HCT116 (cell line): ENCODE data around the gene CORO2B. TPM values are rescaled to one million over a fixed set of nuclear protein-coding genes. Genes with fewer than 3 reads are reported as not detected.

Experiments used
- ATAC-seq: fragments of 200-7000 bp; cut with Tn5 transposase; 2 replicates; pipeline ENCODE4 v1.9.1; 2020; ENCODE audit warnings: mild to moderate bottlenecking, moderate library complexity
- BruUV-seq: library from RNA; stranded (reverse); fragments of 400-500 nt; replicated peaks from 2 replicates; lab custom pipeline; 2021; lab: Mats Ljungman, UMichigan
- CTCF ChIA-PET: fragments of 300-600 bp; sonication (Branson Sonifier 250); formaldehyde crosslinking; loops from one replicate; lab custom pipeline; 2021; ENCODE audit warnings: antibody characterized with exemption; lab: Charles Lee
- POLR2A ChIA-PET: fragments of 300-600, 350-600 bp; sonication (Branson Sonifier 250); formaldehyde crosslinking; loops from one replicate; lab custom pipeline; 2021; ENCODE audit warnings: antibody characterized with exemption; lab: Charles Lee
- RAD21 ChIA-PET, 2 experiments: fragments of 300-600 bp; sonication (Branson Sonifier 250); formaldehyde crosslinking; loops; one replicate each; lab custom pipeline; 2023; ENCODE audit warnings: low total read pairs in 2 of 2; ENCODE audit not compliant: uncharacterized antibody in 2 of 2, unreplicated experiment in 2 of 2, low non-redundant PET in 1 of 2; lab: Charles Lee
- DNase-seq: peaks from one replicate; pipeline ENCODE4 v3.0.0-alpha.2; 2010; ENCODE audit warnings: low read depth, low spot score
- H2AFZ ChIP-seq: fragments of 200-600 bp; shearing (Covaris generic), sonication (generic); 2 replicates; pipeline ENCODE4 v1.6.1; 2017; ENCODE audit warnings: low read depth, mixed run types, mixed read lengths, antibody characterized with exemption, low read length; ENCODE audit not compliant: poor library complexity, severe bottlenecking
- H3K27ac ChIP-seq: 2 replicates; pipeline ENCODE4 v1.5.1; 2012; ENCODE audit warnings: low read depth, low read length
- H3K27me3 ChIP-seq: fragments of 200-600 bp; sonication (generic); 2 replicates; pipeline ENCODE4 v1.6.1; 2016; ENCODE audit warnings: mixed run types, low read length, mixed read lengths; ENCODE audit not compliant: insufficient read depth
- H3K36me3 ChIP-seq, 2 experiments: fragments of 200-500 bp in 1 of 2; fragments of 200-600 bp in 1 of 2; sonication (Bioruptor generic) in 1 of 2; sonication (generic) in 1 of 2; 2 replicates each; pipeline versions ENCODE4 v1.5.1 to v1.6.1; 2014 to 2016; ENCODE audit warnings: low read length in 2 of 2, inconsistent platforms in 1 of 2, mixed read lengths in 1 of 2, mixed run types in 1 of 2; ENCODE audit not compliant: insufficient read depth in 2 of 2, control insufficient read depth in 1 of 2
- H3K4me1 ChIP-seq, 2 experiments: fragments of 200-600 bp in 1 of 2; sonication (generic) in 1 of 2; 2 replicates each; pipeline versions ENCODE4 v1.5.1 to v1.6.1; 2012 to 2017; ENCODE audit warnings: low read length in 2 of 2, inconsistent platforms in 1 of 2, mild to moderate bottlenecking in 1 of 2, mixed read lengths in 1 of 2, mixed run types in 1 of 2, moderate library complexity in 1 of 2; ENCODE audit not compliant: insufficient read depth in 2 of 2, control insufficient read depth in 1 of 2
- H3K4me2 ChIP-seq: fragments of 200-600 bp; sonication (generic); 2 replicates; pipeline ENCODE4 v1.6.1; 2017; ENCODE audit warnings: mixed run types, low read length, mixed read lengths
- H3K4me3 ChIP-seq, 2 experiments: fragments of 200-600 bp in 1 of 2; sonication (generic) in 1 of 2; replicated peaks in 1 of 2; 2 replicates each; pipeline ENCODE4 v1.5.1; 2011 to 2016; ENCODE audit warnings: low read length in 2 of 2, control low read depth in 1 of 2, low read depth in 1 of 2, mild to moderate bottlenecking in 1 of 2, mixed read lengths in 1 of 2, mixed run types in 1 of 2
- H3K79me2 ChIP-seq: fragments of 200-600 bp; sonication (generic); 2 replicates; pipeline ENCODE4 v1.6.1; 2017; ENCODE audit warnings: mild to moderate bottlenecking, mixed run types, low read length, moderate library complexity, mixed read lengths; ENCODE audit not compliant: insufficient read depth
- H3K9ac ChIP-seq: fragments of 200-600 bp; sonication (generic); 2 replicates; pipeline ENCODE4 v1.6.1; 2016; ENCODE audit warnings: low read length, mixed read lengths
- H3K9me2 ChIP-seq: fragments of 200-600 bp; sonication (generic), shearing (Covaris generic); 2 replicates; pipeline ENCODE4 v1.6.1; 2017; ENCODE audit warnings: mixed run types, mild to moderate bottlenecking, moderate library complexity; ENCODE audit not compliant: insufficient read depth
- H3K9me3 ChIP-seq, 2 experiments: fragments of 200-500 bp in 1 of 2; fragments of 200-600 bp in 1 of 2; sonication (Bioruptor generic) in 1 of 2; sonication (generic) in 1 of 2; 2 replicates each; pipeline ENCODE4 v1.6.1; 2014 to 2017; ENCODE audit warnings: low read length in 2 of 2, mixed read lengths in 2 of 2, inconsistent platforms in 1 of 2, low read depth in 1 of 2, mild to moderate bottlenecking in 1 of 2, mixed run types in 1 of 2, moderate library complexity in 1 of 2; ENCODE audit not compliant: control insufficient read depth in 1 of 2, insufficient read depth in 1 of 2
- H4K20me1 ChIP-seq: fragments of 200-600 bp; sonication (generic), shearing (Covaris generic); 2 replicates; pipeline ENCODE4 v1.6.1; 2017; ENCODE audit warnings: mixed run types, mild to moderate bottlenecking, moderate library complexity; ENCODE audit not compliant: insufficient read depth
- CBX3 ChIP-seq: IDR thresholded peaks from 2 replicates; pipeline ENCODE4 v1.6.1; 2012; ENCODE audit warnings: low read depth
- CEBPB ChIP-seq: IDR thresholded peaks from 2 replicates; pipeline ENCODE4 v1.6.1; 2012; ENCODE audit warnings: low read depth
- EGR1 ChIP-seq: IDR thresholded peaks from 2 replicates; pipeline ENCODE4 v1.6.1; 2012; ENCODE audit warnings: low read depth
- ELF1 ChIP-seq: IDR thresholded peaks from 2 replicates; pipeline ENCODE4 v1.6.1; 2012; ENCODE audit warnings: low read depth, borderline replicate concordance
- EZH2 ChIP-seq: fragments of 200-600 bp; sonication (generic); IDR thresholded peaks from 2 replicates; pipeline ENCODE4 v1.6.1; 2017; ENCODE audit warnings: antibody characterized with exemption, mixed run types
- EZH2phosphoT487 ChIP-seq: fragments of 200-600 bp; IDR thresholded peaks from 2 replicates; pipeline ENCODE4 v1.6.1; 2018; ENCODE audit warnings: antibody characterized with exemption, borderline replicate concordance
- FOSL1 ChIP-seq: IDR thresholded peaks from 2 replicates; pipeline ENCODE4 v1.6.1; 2012; ENCODE audit warnings: low read depth
- POLR2A ChIP-seq: IDR thresholded peaks from 2 replicates; pipeline ENCODE4 v1.7.0; 2011; ENCODE audit warnings: borderline replicate concordance; ENCODE audit not compliant: insufficient read depth, insufficient read length; ENCODE audit errors: extremely low read depth
- POLR2AphosphoS5 ChIP-seq: IDR thresholded peaks from 2 replicates; pipeline ENCODE4 v1.6.1; 2011; ENCODE audit warnings: mild to moderate bottlenecking, low read depth, low read length, moderate library complexity
- RAD21 ChIP-seq: IDR thresholded peaks from 2 replicates; pipeline ENCODE4 v1.6.1; 2012; ENCODE audit warnings: low read depth, mild to moderate bottlenecking
- REST ChIP-seq: IDR thresholded peaks from 2 replicates; pipeline ENCODE4 v1.6.1; 2012; ENCODE audit warnings: low read depth
- SIN3A ChIP-seq: IDR thresholded peaks from 2 replicates; pipeline ENCODE4 v1.6.1; 2012; ENCODE audit warnings: low read depth
- SRF ChIP-seq: IDR thresholded peaks from 2 replicates; pipeline ENCODE4 v1.6.1; 2012; ENCODE audit warnings: low read depth
- TCF7L2 ChIP-seq: IDR thresholded peaks from 2 replicates; pipeline ENCODE4 v1.7.0; 2011; ENCODE audit warnings: borderline replicate concordance, inconsistent platforms; ENCODE audit not compliant: insufficient read depth, insufficient read length; ENCODE audit errors: extremely low read depth
- YY1 ChIP-seq: IDR thresholded peaks from 2 replicates; pipeline ENCODE4 v1.6.1; 2011; ENCODE audit warnings: low read length, low read depth, moderate library complexity, mild to moderate bottlenecking; ENCODE audit not compliant: insufficient replicate concordance; ENCODE audit errors: extremely low read depth
- ZFX ChIP-seq: fragments of 450-650 bp; IDR thresholded peaks from 2 replicates; pipeline ENCODE4 v1.6.1; 2017
- intact Hi-C: fragments of 100-400 bp; cut with micrococcal nuclease; formaldehyde crosslinking; loops from 2 replicates; pipeline ENCODE4 v1.10.0; 2022
- total RNA-seq: library from RNA; stranded (reverse); gene quantifications from one replicate; pipeline ENCODE4 v1.2.1, GENCODE V29; 2021; ENCODE audit not compliant: unreplicated experiment
- TF ChIP-seq, protein P1 (sequence below), 3 experiments: fragments of 200-600 bp in 1 of 3; sonication (generic) in 1 of 3; IDR thresholded peaks in 2 of 3; conservative IDR thresholded peaks in 1 of 3; 2 replicates each; pipeline ENCODE4 v1.5.1; 2012 to 2017; ENCODE audit warnings: low read depth in 2 of 3, low read length in 2 of 3, antibody characterized with exemption in 1 of 3, borderline replicate concordance in 1 of 3, control low read depth in 1 of 3, mild to moderate bottlenecking in 1 of 3, mixed read lengths in 1 of 3, mixed run types in 1 of 3, moderate library complexity in 1 of 3; ENCODE audit not compliant: insufficient read depth in 1 of 3
- TF ChIP-seq, protein P2 (sequence below): IDR thresholded peaks from 2 replicates; pipeline ENCODE4 v1.6.1; 2012

The CORO2B gene
- total RNA-seq, 1 experiment from 2014 or later, result 2.8 TPM

- ChIA-PET POLR2A (no interaction called here), CTCF (interaction anchor here (1.4 kb wide), 1 partner anchor 11 kb away, joined by 4 read pairs; no protein-coding TSS in a partner anchor), RAD21 (no interaction called here)
- H3K4me3 ChIP-seq, result no peak overlapping the region
- DNase-seq, result no peak
- no peak for TF ChIP-seq POLR2AphosphoS5
- TF ChIP-seq RAD21, result no peak
- no peak for TF ChIP-seq EGR1
- TF ChIP-seq TCF7L2, result no peak
- no peak for TF ChIP-seq YY1
- no peak for TF ChIP-seq CBX3
- TF ChIP-seq POLR2A, result no peak
- no peak for TF ChIP-seq SRF
- TF ChIP-seq FOSL1, result no peak
- TF ChIP-seq ZFX, result no peak
- TF ChIP-seq EZH2, result no peak
- no peak for TF ChIP-seq REST
- no peak for TF ChIP-seq SIN3A
- TF ChIP-seq, protein P1, sequence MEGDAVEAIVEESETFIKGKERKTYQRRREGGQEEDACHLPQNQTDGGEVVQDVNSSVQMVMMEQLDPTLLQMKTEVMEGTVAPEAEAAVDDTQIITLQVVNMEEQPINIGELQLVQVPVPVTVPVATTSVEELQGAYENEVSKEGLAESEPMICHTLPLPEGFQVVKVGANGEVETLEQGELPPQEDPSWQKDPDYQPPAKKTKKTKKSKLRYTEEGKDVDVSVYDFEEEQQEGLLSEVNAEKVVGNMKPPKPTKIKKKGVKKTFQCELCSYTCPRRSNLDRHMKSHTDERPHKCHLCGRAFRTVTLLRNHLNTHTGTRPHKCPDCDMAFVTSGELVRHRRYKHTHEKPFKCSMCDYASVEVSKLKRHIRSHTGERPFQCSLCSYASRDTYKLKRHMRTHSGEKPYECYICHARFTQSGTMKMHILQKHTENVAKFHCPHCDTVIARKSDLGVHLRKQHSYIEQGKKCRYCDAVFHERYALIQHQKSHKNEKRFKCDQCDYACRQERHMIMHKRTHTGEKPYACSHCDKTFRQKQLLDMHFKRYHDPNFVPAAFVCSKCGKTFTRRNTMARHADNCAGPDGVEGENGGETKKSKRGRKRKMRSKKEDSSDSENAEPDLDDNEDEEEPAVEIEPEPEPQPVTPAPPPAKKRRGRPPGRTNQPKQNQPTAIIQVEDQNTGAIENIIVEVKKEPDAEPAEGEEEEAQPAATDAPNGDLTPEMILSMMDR (IDR thresholded peaks at IDR 0.05 in 2 of 3, conservative IDR thresholded peaks at IDR 0.05 in 1 of 3; ENCODE audit: borderline replicate concordance in 1 of 3, insufficient read depth in 1 of 3, low read depth in 2 of 3, low read length in 2 of 3), result no peak
- no peak for TF ChIP-seq ELF1
- no peak for TF ChIP-seq EZH2phosphoT487
- TF ChIP-seq, protein P2, sequence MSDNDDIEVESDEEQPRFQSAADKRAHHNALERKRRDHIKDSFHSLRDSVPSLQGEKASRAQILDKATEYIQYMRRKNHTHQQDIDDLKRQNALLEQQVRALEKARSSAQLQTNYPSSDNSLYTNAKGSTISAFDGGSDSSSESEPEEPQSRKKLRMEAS, result no peak
- no peak for TF ChIP-seq CEBPB
- no peak for ATAC-seq
- BruUV-seq, result no TSS peak
- no peaks in the 10 kb centered on the region for H3K36me3 ChIP-seq
- no peaks in the 10 kb centered on the region for H3K4me1 ChIP-seq
- H3K4me2 ChIP-seq, result no peak overlapping the region
- H3K27ac ChIP-seq, result no peak overlapping the region
- no peaks in the 10 kb centered on the region for H3K79me2 ChIP-seq
- no peaks in the 10 kb centered on the region for H4K20me1 ChIP-seq
- H3K9me2 ChIP-seq, result no peaks in the 10 kb centered on the region
- intact Hi-C loops, result no loop called here
- no peaks in the 10 kb centered on the region for H3K9me3 ChIP-seq
- no peaks in the 10 kb centered on the region for H3K27me3 ChIP-seq
- no peak overlapping the region for H3K9ac ChIP-seq
- H2AFZ ChIP-seq, result no peak overlapping the region
Observed at GRCh38 chr15:68565726-68566125, 13.1 kb upstream of the CORO2B start.
